HEK293 (cell line): ENCODE measurements around the gene ITIH3.

Experiments
- CTCF ChIA-PET: fragments of 350-600 bp; formaldehyde crosslinking; extraction: SDS; loops from one replicate; lab custom pipeline; 2021; ENCODE audit warnings: antibody characterized with exemption; lab: Yijun Ruan, JAX
- POLR2A ChIA-PET: fragments of 300-600 bp; formaldehyde crosslinking; extraction: SDS; loops from one replicate; lab custom pipeline; 2020; ENCODE audit warnings: antibody characterized with exemption, inconsistent platforms; lab: Yijun Ruan, JAX
- H3K27ac ChIP-seq: fragments of 200-500 bp; sonication (Bioruptor generic); 2 replicates; pipeline ENCODE4 v1.5.1; 2014; ENCODE audit warnings: low read depth, low read length, control low read depth, inconsistent platforms; ENCODE audit errors: extremely low read depth
- H3K36me3 ChIP-seq, 2 experiments: fragments of 200-500 bp in 1 of 2; sonication (Bioruptor generic) in 1 of 2; 1 replicate in 1 of 2; 2 replicates in 1 of 2; pipeline ENCODE4 v1.5.1; 2014 to 2017; ENCODE audit warnings: inconsistent platforms in 2 of 2, low read length in 2 of 2; ENCODE audit not compliant: control insufficient read depth in 2 of 2, insufficient read depth in 1 of 2
- H3K4me1 ChIP-seq: fragments of 200-500 bp; sonication (Bioruptor generic); 2 replicates; pipeline ENCODE4 v1.5.1; 2014; ENCODE audit warnings: mild to moderate bottlenecking, low read length, inconsistent platforms; ENCODE audit not compliant: control insufficient read depth, insufficient read depth
- H3K4me3 ChIP-seq: 2 replicates; pipeline ENCODE4 v1.5.1; 2011; ENCODE audit warnings: low read depth, mild to moderate bottlenecking, control low read depth, low read length, moderate library complexity
- H3K9me3 ChIP-seq: fragments of 200-500 bp; sonication (Bioruptor generic); 2 replicates; pipeline ENCODE4 v1.5.1; 2014; ENCODE audit warnings: low read depth, low read length, inconsistent platforms; ENCODE audit not compliant: control insufficient read depth, insufficient read depth
- EGR2 ChIP-seq: fragments of 450-650 bp; formaldehyde crosslinking; IDR thresholded peaks from 2 replicates; pipeline ENCODE4 v1.5.1; 2016; ENCODE audit warnings: low read depth, missing biosample characterization, missing genetic modification characterization
- GLI2 ChIP-seq: fragments of 450-650 bp; formaldehyde crosslinking; IDR thresholded peaks from 2 replicates; pipeline ENCODE4; 2017; ENCODE audit warnings: missing biosample characterization, missing genetic modification characterization, low read depth, borderline replicate concordance
- GLI4 ChIP-seq: fragments of 450-650 bp; formaldehyde crosslinking; IDR thresholded peaks from 2 replicates; pipeline ENCODE4 v1.5.1; 2016; ENCODE audit warnings: missing biosample characterization, missing genetic modification characterization
- GLIS2 ChIP-seq: fragments of 450-650 bp; formaldehyde crosslinking; IDR thresholded peaks from 2 replicates; pipeline ENCODE4 v1.5.1; 2016; ENCODE audit warnings: missing biosample characterization, missing genetic modification characterization
- HOXA7 ChIP-seq: sonication (generic); formaldehyde crosslinking; IDR thresholded peaks from 2 replicates; pipeline ENCODE4 v1.8.1; 2022; ENCODE audit warnings: missing genetic modification reagents, borderline replicate concordance
- SCRT2 ChIP-seq: fragments of 450-650 bp; formaldehyde crosslinking; IDR thresholded peaks from 2 replicates; pipeline ENCODE4 v1.5.1; 2016; ENCODE audit warnings: missing biosample characterization, missing genetic modification characterization
- SETDB1 ChIP-seq: IDR thresholded peaks from one replicate; pipeline ENCODE4 v1.6.1; 2017; ENCODE audit warnings: mild to moderate bottlenecking, low read length, moderate library complexity, mixed read lengths; ENCODE audit not compliant: insufficient read length
- ZBTB1 ChIP-seq: fragments of 450-650 bp; formaldehyde crosslinking; IDR thresholded peaks from 2 replicates; pipeline ENCODE4 v1.5.1; 2016; ENCODE audit warnings: missing biosample characterization, missing genetic modification characterization
- ZBTB20 ChIP-seq: fragments of 450-650 bp; formaldehyde crosslinking; IDR thresholded peaks from 2 replicates; pipeline ENCODE4 v1.5.1; 2016; ENCODE audit warnings: missing biosample characterization, missing genetic modification characterization
- ZIC2 ChIP-seq: fragments of 450-650 bp; formaldehyde crosslinking; IDR thresholded peaks from 2 replicates; pipeline ENCODE4 v1.5.1; 2016; ENCODE audit warnings: missing biosample characterization, missing genetic modification characterization
- ZNF10 ChIP-seq: fragments of 450-650 bp; formaldehyde crosslinking; IDR thresholded peaks from 2 replicates; pipeline ENCODE4 v1.5.1; 2017; ENCODE audit warnings: missing biosample characterization, missing genetic modification characterization
- ZNF112 ChIP-seq: fragments of 450-650 bp; formaldehyde crosslinking; IDR thresholded peaks from 2 replicates; pipeline ENCODE4 v1.5.0; 2017; ENCODE audit warnings: missing biosample characterization, missing genetic modification characterization
- ZNF157 ChIP-seq: fragments of 450-650 bp; formaldehyde crosslinking; IDR thresholded peaks from 2 replicates; pipeline ENCODE4 v1.5.1; 2016; ENCODE audit warnings: missing biosample characterization, missing genetic modification characterization
- ZNF214 ChIP-seq: fragments of 450-650 bp; formaldehyde crosslinking; IDR thresholded peaks from 2 replicates; pipeline ENCODE4 v1.5.1; 2017; ENCODE audit warnings: missing biosample characterization, mild to moderate bottlenecking, missing genetic modification characterization, borderline replicate concordance
- ZNF23 ChIP-seq: fragments of 450-650 bp; formaldehyde crosslinking; IDR thresholded peaks from 2 replicates; pipeline ENCODE4 v1.5.1; 2016; ENCODE audit warnings: missing biosample characterization, missing genetic modification characterization, borderline replicate concordance
- ZNF311 ChIP-seq: fragments of 450-650 bp; formaldehyde crosslinking; IDR thresholded peaks from 2 replicates; pipeline ENCODE4 v1.5.1; 2017; ENCODE audit warnings: missing biosample characterization, missing genetic modification characterization, borderline replicate concordance
- ZNF335 ChIP-seq: fragments of 450-650 bp; formaldehyde crosslinking; conservative IDR thresholded peaks from 2 replicates; pipeline ENCODE4 v1.5.1; 2016; ENCODE audit warnings: missing biosample characterization, missing genetic modification characterization
- ZNF350 ChIP-seq: fragments of 450-650 bp; formaldehyde crosslinking; IDR thresholded peaks from 2 replicates; pipeline ENCODE4 v1.5.0; 2017; ENCODE audit warnings: missing biosample characterization, mild to moderate bottlenecking, missing genetic modification characterization
- ZNF48 ChIP-seq: fragments of 450-650 bp; formaldehyde crosslinking; IDR thresholded peaks from 2 replicates; pipeline ENCODE4 v1.5.1; 2016; ENCODE audit warnings: missing biosample characterization, missing genetic modification characterization
- ZNF544 ChIP-seq: fragments of 450-650 bp; formaldehyde crosslinking; IDR thresholded peaks from 2 replicates; pipeline ENCODE4 v1.5.0; 2017; ENCODE audit warnings: missing biosample characterization, missing genetic modification characterization
- ZNF624 ChIP-seq: fragments of 450-650 bp; formaldehyde crosslinking; IDR thresholded peaks from 2 replicates; pipeline ENCODE4 v1.5.1; 2017; ENCODE audit warnings: missing biosample characterization, missing genetic modification characterization
- ZNF768 ChIP-seq: fragments of 450-650 bp; formaldehyde crosslinking; IDR thresholded peaks from 2 replicates; pipeline ENCODE4 v1.5.1; 2018; ENCODE audit warnings: missing biosample characterization, mild to moderate bottlenecking, missing genetic modification characterization
- ZNF777 ChIP-seq: fragments of 450-650 bp; formaldehyde crosslinking; IDR thresholded peaks from 2 replicates; pipeline ENCODE4 v1.5.1; 2017; ENCODE audit warnings: missing biosample characterization, missing genetic modification characterization, borderline replicate concordance
- ZSCAN30 ChIP-seq: fragments of 450-650 bp; IDR thresholded peaks from 2 replicates; pipeline ENCODE4 v1.5.1; 2018; ENCODE audit warnings: missing biosample characterization, mild to moderate bottlenecking, missing genetic modification characterization, moderate library complexity
- ZXDB ChIP-seq: fragments of 450-650 bp; formaldehyde crosslinking; IDR thresholded peaks from 2 replicates; pipeline ENCODE4 v1.5.1; 2016; ENCODE audit warnings: missing biosample characterization, missing genetic modification characterization
- TF ChIP-seq, protein P1 (sequence below): fragments of 450-650 bp; formaldehyde crosslinking; IDR thresholded peaks from 2 replicates; pipeline ENCODE4 v1.5.1; 2016; ENCODE audit warnings: missing biosample characterization, missing genetic modification characterization
- TF ChIP-seq, protein P2 (sequence below): fragments of 450-650 bp; formaldehyde crosslinking; IDR thresholded peaks from 2 replicates; pipeline ENCODE4 v1.5.1; 2016; ENCODE audit warnings: missing biosample characterization, missing genetic modification characterization

Gene ITIH3

GRCh38 chr3:52787246-52787645 is 7.3 kb upstream of the ITIH3 start:
- CTCF ChIA-PET, result no interaction called here

DNA sequence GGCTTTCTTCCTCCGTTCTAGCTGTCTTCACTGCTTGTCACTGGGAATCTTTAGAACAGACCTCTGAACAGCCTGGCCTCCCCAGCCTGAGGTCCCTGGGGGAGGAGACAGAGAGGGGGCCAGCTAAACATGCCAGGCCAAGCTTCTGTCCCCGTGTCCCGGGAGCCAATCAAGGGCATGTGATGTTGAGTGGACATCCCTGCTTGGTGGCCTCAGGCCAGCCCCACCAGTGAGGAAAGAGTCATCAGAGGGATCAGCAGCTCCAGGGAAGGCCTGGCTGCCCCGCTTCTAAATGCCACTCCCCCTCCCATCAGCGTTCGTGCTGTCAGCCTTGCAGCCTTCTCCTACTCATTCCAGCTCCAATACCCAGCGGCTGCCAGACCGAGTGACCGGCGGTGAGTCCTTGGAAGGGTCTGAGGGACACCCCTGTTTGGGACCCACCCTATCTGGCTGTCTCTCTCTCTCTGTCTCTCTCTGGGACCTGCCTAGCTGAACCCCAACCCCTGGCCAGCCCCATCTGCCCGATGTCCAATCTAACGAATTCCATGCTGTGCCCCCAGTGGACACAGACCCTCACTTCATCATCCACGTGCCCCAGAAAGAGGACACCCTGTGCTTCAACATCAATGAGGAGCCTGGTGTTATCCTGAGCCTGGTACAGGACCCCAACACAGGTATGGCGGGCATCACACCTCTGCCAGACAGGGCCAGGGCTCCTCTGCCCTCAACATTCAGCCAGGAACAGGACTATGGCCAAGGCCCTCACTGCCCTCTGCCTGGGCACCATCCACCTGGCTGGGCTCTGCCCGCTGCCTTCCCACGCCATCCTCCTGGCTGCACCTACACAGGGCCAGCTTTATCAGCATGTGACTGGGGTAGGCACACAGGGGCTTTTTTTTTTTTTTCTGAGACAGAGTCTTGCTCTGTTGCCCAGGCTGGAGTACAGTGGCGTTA is 6.6 kb upstream of the ITIH3 start:
- Histone ChIP-seq H3K9me3 (no peaks in the 10 kb centered on the region), H3K4me1 (no peaks in the 10 kb centered on the region), H3K27ac (no peak overlapping the region), H3K36me3 (no peaks in the 10 kb centered on the region), H3K4me3 (no peak overlapping the region)
- ChIA-PET POLR2A (no interaction called here), CTCF (no interaction called here)
- TF ChIP-seq, protein P1, sequence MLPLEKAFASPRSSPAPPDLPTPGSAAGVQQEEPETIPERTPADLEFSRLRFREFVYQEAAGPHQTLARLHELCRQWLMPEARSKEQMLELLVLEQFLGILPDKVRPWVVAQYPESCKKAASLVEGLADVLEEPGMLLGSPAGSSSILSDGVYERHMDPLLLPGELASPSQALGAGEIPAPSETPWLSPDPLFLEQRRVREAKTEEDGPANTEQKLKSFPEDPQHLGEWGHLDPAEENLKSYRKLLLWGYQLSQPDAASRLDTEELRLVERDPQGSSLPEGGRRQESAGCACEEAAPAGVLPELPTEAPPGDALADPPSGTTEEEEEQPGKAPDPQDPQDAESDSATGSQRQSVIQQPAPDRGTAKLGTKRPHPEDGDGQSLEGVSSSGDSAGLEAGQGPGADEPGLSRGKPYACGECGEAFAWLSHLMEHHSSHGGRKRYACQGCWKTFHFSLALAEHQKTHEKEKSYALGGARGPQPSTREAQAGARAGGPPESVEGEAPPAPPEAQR (tag by site-specific recombination), result no peak
- TF ChIP-seq ZXDB (tag by site-specific recombination), result no peak
- no peak for TF ChIP-seq ZNF777 (tag by site-specific recombination)
- TF ChIP-seq ZNF10 (tag by site-specific recombination), result no peak
- no peak for TF ChIP-seq ZNF214 (tag by site-specific recombination)
- TF ChIP-seq GLI2 (tag by site-specific recombination), result no peak
- no peak for TF ChIP-seq ZNF48
- no peak for TF ChIP-seq GLI4 (tag by site-specific recombination)
- no peak for TF ChIP-seq GLIS2 (tag by site-specific recombination)
- TF ChIP-seq SETDB1, result no peak
- TF ChIP-seq ZNF112 (tag by site-specific recombination), result no peak
- TF ChIP-seq ZNF311 (tag by site-specific recombination), result no peak
- no peak for TF ChIP-seq ZNF23 (tag by site-specific recombination)
- no peak for TF ChIP-seq ZIC2 (tag by site-specific recombination)
- no peak for TF ChIP-seq ZBTB20 (tag by site-specific recombination)

More at GRCh38 chr3:52787246-52787645, 7.3 kb upstream of the ITIH3 start:
- Histone ChIP-seq H3K36me3 (no peaks in the 10 kb centered on the region), H3K4me3 (no peak overlapping the region), H3K4me1 (no peaks in the 10 kb centered on the region), H3K9me3 (no peaks in the 10 kb centered on the region), H3K27ac (no peak overlapping the region)
- TF ChIP-seq ZNF624 (tag by site-specific recombination) (no peak), ZBTB1 (tag by site-specific recombination) (no peak), SCRT2 (tag by site-specific recombination) (no peak), ZNF157 (tag by site-specific recombination) (no peak), ZNF350 (no peak), EGR2 (no peak), ZNF544 (tag by site-specific recombination) (no peak), ZNF311 (tag by site-specific recombination) (no peak), ZNF768 (tag by site-specific recombination) (no peak), HOXA7 (no peak), ZSCAN30 (tag by site-specific recombination) (no peak), ZNF335 (tag by site-specific recombination) (no peak)
- TF ChIP-seq, protein P2, sequence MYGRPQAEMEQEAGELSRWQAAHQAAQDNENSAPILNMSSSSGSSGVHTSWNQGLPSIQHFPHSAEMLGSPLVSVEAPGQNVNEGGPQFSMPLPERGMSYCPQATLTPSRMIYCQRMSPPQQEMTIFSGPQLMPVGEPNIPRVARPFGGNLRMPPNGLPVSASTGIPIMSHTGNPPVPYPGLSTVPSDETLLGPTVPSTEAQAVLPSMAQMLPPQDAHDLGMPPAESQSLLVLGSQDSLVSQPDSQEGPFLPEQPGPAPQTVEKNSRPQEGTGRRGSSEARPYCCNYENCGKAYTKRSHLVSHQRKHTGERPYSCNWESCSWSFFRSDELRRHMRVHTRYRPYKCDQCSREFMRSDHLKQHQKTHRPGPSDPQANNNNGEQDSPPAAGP (tag by site-specific recombination), result no peak
- POLR2A ChIA-PET, result no interaction called here
